Stomach (tissue), 9 donors: ENCODE results near the gene LDHD. TPM values are rescaled to one million over a fixed set of nuclear protein-coding genes. Genes with fewer than 3 reads are reported as not detected.

ENCODE experiments used
- DNase-seq, 2 donors: peaks; one replicate each; pipeline versions ENCODE4 v3.0.0 to v3.0.0-alpha.2; 2013 to 2019
- H3K27ac ChIP-seq, 5 donors: fragments of 200-600 bp in 4 of 5; sonication (generic) in 4 of 5; one replicate each; pipeline ENCODE4 v1.5.1; 2013 to 2019; ENCODE audit warnings: mild to moderate bottlenecking in 1 of 5, moderate library complexity in 1 of 5
- H3K27me3 ChIP-seq, 3 donors: fragments of 200-600 bp; sonication (generic); one replicate each; pipeline ENCODE4 v1.5.1; 2017 to 2019; ENCODE audit warnings: mixed run types in 1 of 3
- H3K36me3 ChIP-seq, 4 donors: fragments of 200-600 bp; sonication (generic); 1 replicate in 3 of 4; 2 replicates in 1 of 4; pipeline ENCODE4 v1.5.1; 2016 to 2019
- H3K4me1 ChIP-seq, 4 donors: fragments of 200-600 bp; sonication (generic); one replicate each; pipeline ENCODE4 v1.5.1; 2016 to 2019
- H3K4me3 ChIP-seq, 4 donors: fragments of 200-600 bp; sonication (generic) in 3 of 4; one replicate each; pipeline ENCODE4 v1.5.1; 2016 to 2019; ENCODE audit warnings: mild to moderate bottlenecking in 1 of 4
- H3K9me3 ChIP-seq, 4 donors: fragments of 200-600 bp; sonication (generic); one replicate each; pipeline ENCODE4 v1.5.1; 2016 to 2019
- EP300 ChIP-seq: sonication (generic); formaldehyde crosslinking; IDR thresholded peaks from one replicate; pipeline ENCODE4 v1.6.1; 2017; ENCODE audit warnings: antibody characterized with exemption
- POLR2A ChIP-seq, 4 donors: fragments of 450-650 bp; IDR thresholded peaks; one replicate each; pipeline ENCODE4 v1.6.1; 2016; ENCODE audit warnings: antibody characterized with exemption in 4 of 4, control low read depth in 2 of 4, mild to moderate bottlenecking in 1 of 4, moderate library complexity in 1 of 4
- POLR2AphosphoS5 ChIP-seq, 3 donors: sonication (generic); formaldehyde crosslinking; IDR thresholded peaks; one replicate each; pipeline ENCODE4 v1.6.1; 2016; ENCODE audit warnings: antibody characterized with exemption in 3 of 3
- WGBS, 5 donors: extraction: QIAGEN DNeasy Blood & Tissue Kit in 3 of 5; methylation state at CpG; one replicate each; pipeline versions ENCODE4 v1.1.5 to v1.1.7; 2013 to 2018; 5-methylcytosine and 5-hydroxymethylcytosine counted together
- intact Hi-C: fragments of 100-400 bp; cut with DNase I; formaldehyde crosslinking; loops from one replicate; pipeline ENCODE4 v1.15.1; 2023; ENCODE audit warnings: low total_unique reads
- polyA plus RNA-seq, 3 donors: library from polyadenylated mRNA; stranded (reverse); fragments of 200-250 nt; gene quantifications; one replicate each; pipeline ENCODE4 v1.2.3, GENCODE V29; 2013
- total RNA-seq, 5 donors: library from RNA; depleted of rRNA; stranded (reverse); fragments of >200 nt; gene quantifications; one replicate each; pipeline versions ENCODE4 v1.1.0 to v1.2.3, GENCODE V29; 2014 to 2016
- TF ChIP-seq, protein P1 (sequence below), 7 experiments: fragments of 450-650 bp in 4 of 7; fragments of 200-600 bp in 3 of 7; sonication (generic) in 3 of 7; IDR thresholded peaks; one replicate each; pipeline ENCODE4 v1.5.1; 2016 to 2019; ENCODE audit warnings: antibody characterized with exemption in 7 of 7, control low read depth in 2 of 7, mild to moderate bottlenecking in 1 of 7
- donor health status: healthy with polysubstance abuse.
- donor health status: Bipolar disorder and iron deficiency.
- donor health status: healthy.

The LDHD gene
- total and polyA plus RNA-seq, 8 donors, result 5.0 to 110 (median 24.1) TPM

GRCh38 chr16:75099738-75100602 lies 16.6 kb downstream of the LDHD start:
- H3K4me3 ChIP-seq, result no peak overlapping the region
- peak overlapping the region in 4 of 5 donors; percentile 9 to 70 (median 36) for H3K27ac ChIP-seq
- H3K4me1 ChIP-seq, result peaks cover 44 to 60% (median 53%) of the 10 kb centered on the region in 4 donors
- no peaks in the 10 kb centered on the region for H3K9me3 ChIP-seq
- TF ChIP-seq, protein P1, sequence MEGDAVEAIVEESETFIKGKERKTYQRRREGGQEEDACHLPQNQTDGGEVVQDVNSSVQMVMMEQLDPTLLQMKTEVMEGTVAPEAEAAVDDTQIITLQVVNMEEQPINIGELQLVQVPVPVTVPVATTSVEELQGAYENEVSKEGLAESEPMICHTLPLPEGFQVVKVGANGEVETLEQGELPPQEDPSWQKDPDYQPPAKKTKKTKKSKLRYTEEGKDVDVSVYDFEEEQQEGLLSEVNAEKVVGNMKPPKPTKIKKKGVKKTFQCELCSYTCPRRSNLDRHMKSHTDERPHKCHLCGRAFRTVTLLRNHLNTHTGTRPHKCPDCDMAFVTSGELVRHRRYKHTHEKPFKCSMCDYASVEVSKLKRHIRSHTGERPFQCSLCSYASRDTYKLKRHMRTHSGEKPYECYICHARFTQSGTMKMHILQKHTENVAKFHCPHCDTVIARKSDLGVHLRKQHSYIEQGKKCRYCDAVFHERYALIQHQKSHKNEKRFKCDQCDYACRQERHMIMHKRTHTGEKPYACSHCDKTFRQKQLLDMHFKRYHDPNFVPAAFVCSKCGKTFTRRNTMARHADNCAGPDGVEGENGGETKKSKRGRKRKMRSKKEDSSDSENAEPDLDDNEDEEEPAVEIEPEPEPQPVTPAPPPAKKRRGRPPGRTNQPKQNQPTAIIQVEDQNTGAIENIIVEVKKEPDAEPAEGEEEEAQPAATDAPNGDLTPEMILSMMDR (IDR thresholded peaks at IDR 0.05), result no peak
- TF ChIP-seq POLR2AphosphoS5 (IDR thresholded peaks at IDR 0.05) (no peak), POLR2A (IDR thresholded peaks at IDR 0.05) (no peak)
- intact Hi-C loops, result no loop called here
- WGBS, 5 donors, result 59 to 82% (median 73%) methylated on average over 16 of the region's 16 CpGs
- DNase-seq, result peak in 1 of 2 donors; percentile 63
- H3K36me3 ChIP-seq, result peaks cover 0 to 11% (median 5%) of the 10 kb centered on the region in 4 donors
- H3K27me3 ChIP-seq, result no peaks in the 10 kb centered on the region

DNA sequence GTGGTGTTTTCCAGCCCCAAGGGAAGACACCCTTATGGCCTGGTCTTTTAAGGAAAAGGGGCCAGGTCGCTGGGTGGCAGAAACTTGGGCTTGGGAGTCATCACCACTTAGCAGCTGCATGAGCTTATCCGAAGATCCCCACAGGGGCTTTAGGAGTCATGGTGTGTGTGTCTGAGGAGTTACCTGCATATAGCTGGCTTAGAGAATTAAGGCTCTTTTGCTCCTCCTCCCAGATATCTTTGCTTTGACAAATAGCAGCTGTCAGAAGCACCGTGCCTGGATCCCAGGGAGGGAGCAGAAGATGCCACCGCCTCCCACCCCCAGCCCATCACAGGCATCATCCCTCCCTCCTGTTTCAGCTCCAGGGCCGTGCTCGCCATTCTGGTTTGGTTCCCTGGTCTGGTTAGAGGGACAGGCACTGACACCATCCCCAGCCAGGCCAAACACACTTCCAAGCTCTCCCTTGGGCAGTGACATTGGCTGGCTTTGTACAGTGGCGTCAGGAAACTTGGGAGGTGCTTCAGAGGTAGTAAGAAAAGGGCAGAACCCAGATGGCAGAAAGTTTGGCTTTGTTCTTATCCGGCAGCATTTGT lies 17.4 kb downstream of the LDHD start:
- intact Hi-C loops, result no loop called here
- TF ChIP-seq, protein P1 (IDR thresholded peaks at IDR 0.05), result no peak
- TF ChIP-seq EP300, result no peak
- no peak for TF ChIP-seq POLR2A (IDR thresholded peaks at IDR 0.05)
- no peak for TF ChIP-seq POLR2AphosphoS5 (IDR thresholded peaks at IDR 0.05)
- H3K36me3 ChIP-seq, result peaks cover 3 to 18% (median 12%) of the 10 kb centered on the region in 4 donors
- 52 to 84% (median 69%) methylated on average over 7 to 8 of the region's 8 CpGs for WGBS, 5 donors
- H3K27me3 ChIP-seq, result no peaks in the 10 kb centered on the region
- DNase-seq, result no peak
- H3K27ac ChIP-seq, result peak overlapping the region in 4 of 5 donors; percentile 9 to 70 (median 38)
- H3K9me3 ChIP-seq, result no peaks in the 10 kb centered on the region
- H3K4me3 ChIP-seq, result no peak overlapping the region
- H3K4me1 ChIP-seq, result peaks cover 40 to 54% (median 47%) of the 10 kb centered on the region in 4 donors

DNA sequence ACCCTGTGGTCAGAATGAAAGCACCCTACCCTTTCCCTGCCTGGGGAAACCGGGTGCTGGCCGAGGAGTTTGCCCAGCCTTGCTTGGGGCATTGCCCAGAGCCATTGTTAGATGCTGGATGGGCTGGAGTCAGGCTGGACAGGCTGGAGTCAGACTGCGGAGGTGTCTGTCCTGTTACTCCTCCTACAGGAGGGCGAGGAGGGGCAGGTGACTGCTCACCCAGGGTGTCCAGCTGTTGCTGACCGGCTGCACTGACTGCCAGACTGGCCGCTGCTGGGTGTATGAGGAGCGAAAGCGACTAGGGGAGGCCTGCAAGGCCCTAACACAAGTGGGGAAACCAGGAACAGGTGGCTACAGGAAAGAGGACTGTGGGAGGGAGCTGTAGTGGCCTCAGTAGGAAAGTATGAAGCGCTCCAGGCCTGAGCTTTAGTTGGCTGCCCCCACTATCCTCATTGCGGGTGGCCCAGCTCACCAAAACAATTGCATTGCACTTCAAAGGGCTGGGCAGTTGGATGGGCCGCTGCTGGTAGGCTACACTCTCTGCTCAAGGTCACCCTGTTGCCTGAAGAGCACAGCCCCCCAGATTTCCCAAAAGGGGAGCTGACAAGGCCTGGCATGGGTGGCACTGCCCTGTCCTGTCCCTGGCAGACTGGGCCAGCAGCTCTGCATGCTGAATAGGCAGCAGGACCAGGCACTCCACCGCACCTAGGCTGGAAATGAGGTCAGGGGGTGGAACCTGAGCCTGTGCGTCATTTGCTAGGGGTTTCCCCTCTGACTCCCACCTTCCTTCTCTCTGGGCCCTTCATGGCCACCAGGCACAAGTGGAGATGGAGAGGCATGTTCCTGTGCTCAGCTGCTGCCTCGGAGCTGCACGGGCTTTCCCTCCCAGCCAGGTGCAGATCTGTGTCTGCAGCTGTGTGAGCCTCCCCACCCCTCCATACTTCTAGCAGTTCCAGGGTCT lies 18.4 kb downstream of the LDHD start:
- intact Hi-C loops, result no loop called here
- Histone ChIP-seq H3K36me3 (peaks cover 8 to 27% (median 14%) of the 10 kb centered on the region in 4 donors), H3K4me3 (no peak overlapping the region), H3K27me3 (no peaks in the 10 kb centered on the region), H3K4me1 (peaks cover 40 to 61% (median 52%) of the 10 kb centered on the region in 4 donors), H3K27ac (peak overlapping the region; percentile 2 to 77 (median 56)), H3K9me3 (no peaks in the 10 kb centered on the region)
- peak in 1 of 2 donors; percentile 47 for DNase-seq
- 49 to 73% (median 58%) methylated on average over 8 to 15 of the region's 15 CpGs for WGBS, 5 donors
- TF ChIP-seq POLR2A (IDR thresholded peaks at IDR 0.05), result no peak
- TF ChIP-seq, protein P1 (IDR thresholded peaks at IDR 0.05), result no peak
- no peak for TF ChIP-seq EP300
- TF ChIP-seq POLR2AphosphoS5 (IDR thresholded peaks at IDR 0.05), result no peak
